Measurements from ENCODE around the gene GRID1.

GRCh38 chr10:85888559-85888958, 478.0 kb downstream of the GRID1 start:
- TF ChIP-seq EZH2 (IDR thresholded peaks at IDR 0.05) = no peak
- no peak for TF ChIP-seq POLR2AphosphoS5 (IDR thresholded peaks at IDR 0.05; ENCODE audit: borderline replicate concordance, low read depth, low read length)
